ENCODE results near the gene RNF32.

DNA sequence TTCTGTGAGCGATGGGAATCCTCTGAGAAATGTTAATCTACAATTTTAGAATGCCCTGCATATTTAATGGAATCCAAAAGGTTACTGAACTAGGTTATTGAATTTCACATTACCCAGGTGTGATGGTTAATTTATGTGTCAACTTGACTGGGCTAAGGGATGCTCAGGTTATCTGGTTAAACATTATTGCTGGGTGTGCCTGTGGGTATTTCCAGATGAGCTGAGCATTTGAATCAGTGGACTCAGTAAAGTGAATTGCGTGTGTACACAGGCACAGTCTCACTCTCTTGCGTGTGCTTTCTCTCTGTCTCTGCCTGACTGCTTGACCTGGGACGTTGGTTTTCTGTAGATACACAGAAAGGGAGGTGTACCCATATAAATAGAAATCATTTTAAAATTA, 21.7 kb downstream of the RNF32 start:
- no peak for TF ChIP-seq CTCF (IDR thresholded peaks at IDR 0.05)
- no peak for TF ChIP-seq POLR2AphosphoS5 (IDR thresholded peaks at IDR 0.05)
- no peak for TF ChIP-seq EP300 (IDR thresholded peaks at IDR 0.05; ENCODE audit: low read depth)
